Measurements from ENCODE around the gene TBC1D24.

DNA sequence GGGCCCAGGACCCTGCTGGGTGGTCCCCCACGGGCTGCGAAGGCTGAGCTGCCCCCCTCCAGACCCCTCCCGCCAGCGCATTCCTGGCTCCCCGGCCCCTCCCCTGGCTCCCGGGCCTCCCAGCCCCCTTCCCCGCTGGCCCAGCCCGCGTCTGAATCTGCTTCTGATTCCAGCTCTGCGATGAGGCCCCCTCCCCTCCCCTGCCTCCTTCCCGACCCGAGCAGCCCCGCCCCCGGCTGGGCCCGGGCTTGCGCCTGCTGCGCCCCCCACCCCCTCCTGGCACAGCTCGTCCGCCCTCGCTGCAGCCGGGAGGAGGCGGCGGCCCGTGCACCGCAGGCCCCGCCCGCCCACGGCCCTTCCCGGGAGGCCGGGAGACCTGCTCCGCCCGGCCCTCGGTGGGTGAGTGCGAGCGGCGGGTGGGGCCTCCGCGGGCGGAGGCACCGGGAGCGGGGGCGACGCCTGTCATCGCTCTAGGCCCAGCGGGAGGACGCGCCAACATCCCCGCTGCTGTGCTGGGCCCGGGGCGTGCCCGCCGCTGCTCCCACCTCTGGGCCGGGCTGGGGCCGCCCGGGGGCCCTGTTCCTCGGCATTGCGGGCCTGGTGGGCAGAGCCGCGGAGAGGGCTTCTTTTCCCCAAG, 3.8 kb upstream of the TBC1D24 start, which contains the start of gene NTN3:
- TF ChIP-seq, protein P1, sequence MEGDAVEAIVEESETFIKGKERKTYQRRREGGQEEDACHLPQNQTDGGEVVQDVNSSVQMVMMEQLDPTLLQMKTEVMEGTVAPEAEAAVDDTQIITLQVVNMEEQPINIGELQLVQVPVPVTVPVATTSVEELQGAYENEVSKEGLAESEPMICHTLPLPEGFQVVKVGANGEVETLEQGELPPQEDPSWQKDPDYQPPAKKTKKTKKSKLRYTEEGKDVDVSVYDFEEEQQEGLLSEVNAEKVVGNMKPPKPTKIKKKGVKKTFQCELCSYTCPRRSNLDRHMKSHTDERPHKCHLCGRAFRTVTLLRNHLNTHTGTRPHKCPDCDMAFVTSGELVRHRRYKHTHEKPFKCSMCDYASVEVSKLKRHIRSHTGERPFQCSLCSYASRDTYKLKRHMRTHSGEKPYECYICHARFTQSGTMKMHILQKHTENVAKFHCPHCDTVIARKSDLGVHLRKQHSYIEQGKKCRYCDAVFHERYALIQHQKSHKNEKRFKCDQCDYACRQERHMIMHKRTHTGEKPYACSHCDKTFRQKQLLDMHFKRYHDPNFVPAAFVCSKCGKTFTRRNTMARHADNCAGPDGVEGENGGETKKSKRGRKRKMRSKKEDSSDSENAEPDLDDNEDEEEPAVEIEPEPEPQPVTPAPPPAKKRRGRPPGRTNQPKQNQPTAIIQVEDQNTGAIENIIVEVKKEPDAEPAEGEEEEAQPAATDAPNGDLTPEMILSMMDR (IDR thresholded peaks at IDR 0.05): no peak
- TF ChIP-seq POLR2AphosphoS5 (IDR thresholded peaks at IDR 0.05; ENCODE audit: low read depth, low read length) (no peak; the same call in 1 of the 2 replicates), GABPA (IDR thresholded peaks at IDR 0.05; ENCODE audit: low read depth) (no peak), RXRA (IDR thresholded peaks at IDR 0.05; ENCODE audit: borderline replicate concordance, low read depth) (no peak)
